GM21515 (cell line): ENCODE data around the gene PABPN1.

Source experiments
- ATAC-seq: cut with Tn5 transposase; IDR thresholded peaks from one replicate; pipeline ENCODE4 v1.9.1; 2021; ENCODE audit not compliant: unreplicated experiment

The PABPN1 gene

GRCh38 chr14:23358042-23358441 is 36.8 kb downstream of the PABPN1 start:
- ATAC-seq: no peak

- ATAC-seq: no peak
Measured at GRCh38 chr14:23358553-23359166, 37.4 kb downstream of the PABPN1 start.

- no peak for ATAC-seq
Measured at GRCh38 chr14:23359167-23359626, 37.9 kb downstream of the PABPN1 start.

- no peak for ATAC-seq
Measured at GRCh38 chr14:23359722-23360447, 38.6 kb downstream of the PABPN1 start.

- ATAC-seq: no peak
Measured at GRCh38 chr14:23360496-23360895, 39.2 kb downstream of the PABPN1 start.

- ATAC-seq: no peak
Measured at GRCh38 chr14:23361320-23361719, 40.1 kb downstream of the PABPN1 start.

- no peak for ATAC-seq
Measured at GRCh38 chr14:23361763-23362162, 40.5 kb downstream of the PABPN1 start.

- ATAC-seq: no peak
Measured at GRCh38 chr14:23362200-23362599, 40.9 kb downstream of the PABPN1 start.

- no peak for ATAC-seq
Measured at GRCh38 chr14:23364164-23365035, 43.1 kb downstream of the PABPN1 start.

- ATAC-seq: no peak
Measured at GRCh38 chr14:23365036-23365731, 43.9 kb downstream of the PABPN1 start, which contains the start of gene EFS. Gene EFS, minus strand, starts transcription at chr14:23365172. Its CDS starts 147 bp downstream, at chr14:23365025.

GRCh38 chr14:23365732-23366425 is 44.6 kb downstream of the PABPN1 start:
- ATAC-seq: no peak

GRCh38 chr14:23366426-23366921 is 45.2 kb downstream of the PABPN1 start:
- ATAC-seq: no peak

GRCh38 chr14:23370221-23370620 is 49.0 kb downstream of the PABPN1 start:
- ATAC-seq: no peak

GRCh38 chr14:23371865-23372264 is 50.6 kb downstream of the PABPN1 start:
- no peak for ATAC-seq

- no peak for ATAC-seq
Measured at GRCh38 chr14:23372509-23372908, 51.3 kb downstream of the PABPN1 start, which contains the start of gene IL25. Gene IL25, plus strand, starts transcription at chr14:23372809.

GRCh38 chr14:23373041-23373440 is 51.8 kb downstream of the PABPN1 start:
- no peak for ATAC-seq
